MG63 (cell line): ENCODE data around the gene THBS2. TPM values are rescaled to one million over a fixed set of nuclear protein-coding genes. Genes with fewer than 3 reads are reported as not detected.
"Not testable (repeated sequence)": the region's sequence is repeated elsewhere in the genome, so short reads cannot be mapped to it uniquely, and the experiment has no call there.

ENCODE experiments used
- DNase-seq: peaks from one replicate; pipeline ENCODE4 v3.0.0-alpha.2; 2020
- H3K27me3 ChIP-seq: fragments of 250-450 bp; sonication (Bioruptor Pico); 2 replicates; pipeline ENCODE4 v1.5.1; 2020; ENCODE audit warnings: mild to moderate bottlenecking, moderate library complexity
- H3K36me3 ChIP-seq: fragments of 250-450 bp; sonication (Bioruptor Pico); 2 replicates; pipeline ENCODE4 v1.5.1; 2020; ENCODE audit warnings: mild to moderate bottlenecking, moderate library complexity
- H3K4me3 ChIP-seq: fragments of 250-450 bp; sonication (Bioruptor Pico); 2 replicates; pipeline ENCODE4 v1.5.1; 2020; ENCODE audit warnings: mild to moderate bottlenecking, moderate library complexity
- H3K9me3 ChIP-seq: fragments of 250-450 bp; sonication (Bioruptor Pico); 2 replicates; pipeline ENCODE4 v1.5.1; 2020; ENCODE audit warnings: mild to moderate bottlenecking, moderate library complexity
- total RNA-seq: library from RNA; depleted of rRNA; stranded (reverse); fragments of >200 nt; shearing (Covaris generic); gene quantifications from 2 replicates; pipeline ENCODE4 v1.2.3, GENCODE V29; 2014; ENCODE audit warnings: low replicate concordance

Gene THBS2
- total RNA-seq, 1 experiment from 2014 or later, result 194 TPM

DNA sequence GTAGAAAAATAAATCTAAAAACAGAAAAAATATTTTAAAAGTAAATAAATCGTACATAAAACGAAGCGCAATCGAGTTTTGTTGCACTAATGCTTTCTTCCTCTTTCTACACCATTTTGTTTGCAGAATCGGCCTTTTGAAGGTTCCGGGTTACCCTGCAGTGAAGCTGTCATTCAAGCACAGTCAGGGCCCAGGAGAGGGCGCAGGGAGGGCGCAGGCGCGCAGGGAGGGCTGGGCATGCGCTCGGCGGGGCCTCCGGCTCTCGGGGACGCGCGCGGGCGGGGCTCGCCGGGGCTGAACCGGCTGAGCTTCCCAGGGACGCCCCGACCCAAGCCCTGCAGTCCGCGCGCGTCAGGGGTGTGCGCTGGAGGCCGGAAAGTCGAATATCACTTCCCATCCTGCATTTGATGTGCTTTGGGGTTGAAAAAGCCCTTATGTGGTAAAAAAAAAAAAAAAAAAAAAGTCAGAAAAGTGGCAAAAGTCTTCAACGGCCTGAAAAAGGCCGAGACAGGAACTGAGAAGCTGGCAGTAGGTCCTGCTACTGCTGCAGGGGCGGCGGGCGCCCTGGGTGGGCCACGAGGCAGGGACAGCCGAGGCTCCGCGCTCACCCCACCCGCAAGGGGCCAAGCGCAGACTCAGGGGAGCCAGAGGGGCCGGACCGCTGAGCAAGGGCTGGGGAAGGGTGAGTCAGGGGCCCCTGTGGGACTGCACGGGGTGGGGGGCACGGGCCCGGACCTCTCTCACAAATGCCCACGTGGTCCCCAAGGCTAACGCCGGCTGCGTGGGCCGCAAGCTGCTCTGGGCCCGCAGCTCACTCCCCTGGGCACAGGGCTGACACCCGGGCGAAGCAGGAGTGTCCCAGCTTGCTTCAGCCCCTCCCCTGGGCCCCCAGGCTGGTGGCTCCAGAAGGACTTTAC, 40.5 kb downstream of the THBS2 start:
- Histone ChIP-seq H3K4me3 (no peak overlapping the region), H3K9me3 (peaks cover 5% of the 10 kb centered on the region), H3K36me3 (peaks cover 51% of the 10 kb centered on the region)

DNA sequence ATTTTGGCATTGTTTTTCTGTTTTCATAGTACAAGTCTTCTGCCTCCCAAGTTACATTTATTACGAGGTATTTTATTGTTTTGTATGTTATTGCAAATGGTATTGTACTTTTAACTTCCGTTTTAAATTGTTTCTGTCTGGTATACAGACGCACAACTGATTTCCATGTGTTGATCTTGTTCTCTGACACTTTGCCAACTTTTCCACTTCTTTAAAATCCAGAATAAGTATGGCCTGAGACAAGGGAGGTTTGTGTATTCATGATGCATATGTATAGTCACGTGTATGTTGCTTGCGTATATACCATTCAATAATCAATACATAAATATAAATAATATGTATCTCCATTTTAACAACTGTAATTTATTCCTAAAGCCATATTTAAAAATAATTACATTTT, 41.2 kb downstream of the THBS2 start:
- H3K27me3 ChIP-seq, result no peaks in the 10 kb centered on the region
- H3K9me3 ChIP-seq, result peaks cover 12% of the 10 kb centered on the region
- H3K4me3 ChIP-seq, result no peak overlapping the region
- no peak for DNase-seq
- peaks cover 53% of the 10 kb centered on the region for H3K36me3 ChIP-seq

More for the DNA sequence above, 40.5 kb downstream of the THBS2 start:
- DNase-seq, result peak; percentile 81
- no peaks in the 10 kb centered on the region for H3K27me3 ChIP-seq

DNA sequence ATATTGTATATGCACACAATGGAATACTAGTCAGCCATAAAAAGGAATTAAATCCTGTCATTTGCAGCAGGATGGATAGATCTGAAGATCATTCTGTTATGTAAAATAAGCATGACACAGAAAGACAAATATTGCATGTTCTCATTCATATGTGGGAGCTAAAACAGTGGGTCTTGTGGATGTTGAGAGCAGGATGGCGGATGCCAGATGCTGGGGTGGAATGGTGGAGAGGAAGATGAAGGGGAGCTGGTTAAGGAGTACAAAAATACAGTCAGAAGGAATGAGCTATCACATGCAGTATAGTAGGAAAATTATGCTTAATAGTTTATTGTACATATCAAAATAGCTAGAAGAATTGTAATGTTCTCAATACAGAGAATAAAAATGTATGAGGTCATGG, 41.8 kb downstream of the THBS2 start:
- peaks cover 17% of the 10 kb centered on the region for H3K9me3 ChIP-seq
- H3K36me3 ChIP-seq, result peaks cover 48% of the 10 kb centered on the region
- H3K4me3 ChIP-seq, result no peak overlapping the region
- no peak for DNase-seq
- H3K27me3 ChIP-seq, result no peaks in the 10 kb centered on the region

DNA sequence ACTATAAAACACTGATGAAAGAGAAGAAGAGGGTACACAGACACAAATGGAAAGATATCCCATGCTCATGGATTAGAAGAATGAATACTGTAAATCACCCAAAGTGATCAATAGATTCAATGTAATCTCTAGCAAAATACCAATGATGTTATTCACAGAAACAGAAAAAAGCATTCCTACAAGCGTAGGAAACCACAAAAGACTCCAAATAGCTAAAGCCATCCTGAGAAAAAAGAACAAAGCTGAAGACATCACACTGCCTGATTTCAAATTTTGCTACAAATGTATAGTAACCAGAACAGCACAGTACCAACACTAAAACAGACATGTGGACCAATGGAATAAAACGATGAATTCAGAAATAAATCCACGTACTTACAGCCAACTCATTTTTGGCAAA, 43.0 kb downstream of the THBS2 start:
- Histone ChIP-seq H3K9me3 (peaks cover 21% of the 10 kb centered on the region), H3K36me3 (peaks cover 36% of the 10 kb centered on the region), H3K27me3 (no peaks in the 10 kb centered on the region), H3K4me3 (no peak overlapping the region)
- DNase-seq, result no peak

DNA sequence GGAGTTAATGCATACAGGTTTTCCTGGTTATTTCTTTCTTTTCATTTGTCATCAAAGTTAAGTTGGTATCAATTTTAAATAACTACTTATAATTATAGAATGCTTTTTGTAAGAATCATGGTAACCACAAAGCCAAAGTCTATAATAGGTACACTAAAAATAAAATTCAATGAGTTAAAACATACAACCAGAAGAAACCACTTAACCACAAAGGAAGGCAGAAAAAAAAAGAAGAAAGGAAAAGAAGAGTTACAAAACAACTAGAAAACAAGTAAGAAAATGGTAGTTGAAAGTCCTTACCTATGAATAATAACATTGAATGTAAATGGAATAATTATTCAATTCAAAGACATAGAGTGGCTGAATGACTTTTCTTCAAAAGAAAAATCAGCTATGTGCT, 45.6 kb downstream of the THBS2 start:
- no peak overlapping the region for H3K4me3 ChIP-seq
- H3K36me3 ChIP-seq, result peaks cover 16% of the 10 kb centered on the region
- no peak for DNase-seq
- H3K9me3 ChIP-seq, result peaks cover 21% of the 10 kb centered on the region
- H3K27me3 ChIP-seq, result no peaks in the 10 kb centered on the region

DNA sequence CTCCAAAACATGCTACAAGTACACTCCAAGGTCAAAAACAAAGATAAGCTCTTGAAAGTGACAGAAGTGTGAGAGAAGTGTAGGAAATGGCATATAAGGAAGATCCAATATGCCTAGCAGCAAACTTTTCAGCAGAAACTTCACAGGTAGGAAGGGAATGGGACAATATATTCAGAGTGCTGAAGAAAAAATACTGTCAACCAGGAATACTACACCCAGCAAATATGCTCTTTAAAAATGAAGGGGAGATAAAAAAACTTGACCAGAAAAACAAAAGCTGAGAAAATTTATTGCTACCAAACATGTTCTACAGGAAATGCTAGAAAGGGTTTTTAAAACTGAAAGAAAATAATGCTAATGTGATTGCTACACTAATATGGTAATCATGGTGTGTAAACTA, 46.2 kb downstream of the THBS2 start:
- Histone ChIP-seq H3K36me3 (peaks cover 16% of the 10 kb centered on the region), H3K9me3 (peaks cover 21% of the 10 kb centered on the region), H3K4me3 (no peak overlapping the region), H3K27me3 (no peaks in the 10 kb centered on the region)
- DNase-seq, result no peak

DNA sequence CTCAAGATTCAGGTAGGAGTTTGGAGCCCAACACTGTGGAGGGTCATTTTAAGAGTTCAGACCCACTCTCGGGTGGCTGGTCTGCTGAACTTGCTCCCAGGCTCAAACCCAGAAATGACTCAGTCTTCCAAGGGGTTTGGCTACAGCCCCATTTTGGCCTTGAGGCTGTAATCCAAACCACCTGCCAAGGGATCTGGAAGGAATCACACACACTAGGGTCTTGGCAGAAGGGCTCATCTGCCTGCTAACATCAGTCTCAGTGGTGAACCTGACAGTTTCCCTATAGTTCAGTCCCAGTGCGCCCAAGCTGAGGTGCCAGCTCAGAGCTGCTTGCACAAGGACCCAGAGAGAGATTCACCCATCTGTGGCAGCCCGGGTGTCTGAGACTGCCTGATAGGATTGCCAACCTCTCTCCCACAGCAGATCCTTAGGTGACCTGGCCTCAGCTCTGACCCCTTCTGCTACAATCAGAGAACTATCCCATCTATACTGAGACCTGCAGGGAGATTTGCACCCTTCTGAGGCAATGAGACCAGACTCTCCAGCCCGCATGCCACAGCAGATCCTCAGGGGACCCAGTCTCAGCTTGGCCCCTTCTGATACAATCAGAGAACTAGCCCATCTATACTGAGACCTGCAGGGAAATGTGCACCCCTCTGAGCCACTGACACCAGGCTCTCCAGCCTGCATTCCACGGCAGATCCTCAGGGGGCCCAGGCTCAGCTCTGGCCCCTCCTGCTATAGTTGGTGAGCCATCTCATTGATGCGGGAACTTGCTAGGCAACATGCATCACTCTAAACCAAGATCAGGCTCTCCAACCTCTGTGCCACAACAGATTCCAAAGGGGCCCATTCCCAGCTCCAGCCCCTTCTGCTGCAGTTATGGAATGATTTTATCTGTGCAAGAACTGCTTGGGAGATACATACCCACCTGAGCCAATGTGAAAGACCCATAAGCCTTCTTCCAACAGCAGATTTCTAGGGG, 48.2 kb downstream of the THBS2 start:
- Histone ChIP-seq H3K9me3 (peaks cover 21% of the 10 kb centered on the region), H3K27me3 (no peaks in the 10 kb centered on the region), H3K4me3 (no peak overlapping the region), H3K36me3 (peaks cover 12% of the 10 kb centered on the region)
- peak; percentile 88 for DNase-seq

DNA sequence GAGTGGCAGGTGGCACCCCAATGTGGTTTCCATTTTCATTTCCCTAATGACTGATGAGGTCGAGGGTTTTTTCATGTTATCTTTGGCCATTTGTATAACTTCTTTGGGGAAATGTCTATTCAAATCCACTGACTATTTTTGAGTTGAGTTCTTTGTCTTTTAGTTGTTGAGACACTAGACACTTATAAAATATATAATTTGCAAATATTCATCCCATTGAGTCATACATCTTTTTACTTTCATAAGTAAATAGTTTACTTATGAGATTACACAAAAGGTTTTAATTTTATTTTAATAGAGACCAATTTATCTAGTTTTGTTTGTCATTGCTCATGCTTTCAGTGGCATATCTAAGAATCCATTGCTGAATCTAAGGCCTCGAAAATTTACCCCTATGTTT, 49.5 kb downstream of the THBS2 start:
- H3K27me3 ChIP-seq, result no peaks in the 10 kb centered on the region
- no peak for DNase-seq
- peaks cover 12% of the 10 kb centered on the region for H3K36me3 ChIP-seq
- H3K9me3 ChIP-seq, result peaks cover 17% of the 10 kb centered on the region
- no peak overlapping the region for H3K4me3 ChIP-seq

DNA sequence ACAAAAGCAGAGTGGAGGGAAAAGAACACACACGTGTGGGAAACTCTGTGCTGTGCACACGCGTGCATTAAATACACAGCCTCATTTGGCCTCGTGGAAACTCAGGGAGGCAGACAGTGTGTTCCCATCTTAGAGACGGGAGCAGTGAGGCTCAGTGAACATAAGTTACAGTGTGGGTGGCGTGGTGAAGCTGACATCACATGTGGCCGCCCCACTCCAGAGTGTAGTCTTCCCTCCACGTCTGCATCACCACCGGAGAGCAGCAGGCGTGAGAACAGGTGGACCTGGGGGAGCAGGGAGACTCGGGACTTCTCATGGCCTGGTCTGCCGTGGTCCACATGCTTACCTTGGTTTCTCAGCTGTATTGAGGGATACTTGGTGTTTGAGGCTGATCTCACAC, 51.7 kb downstream of the THBS2 start:
- no peak for DNase-seq
- peaks cover 4% of the 10 kb centered on the region; the same call in 1 of the 2 replicates for H3K9me3 ChIP-seq
- H3K4me3 ChIP-seq, result no peak overlapping the region
- H3K27me3 ChIP-seq, result no peaks in the 10 kb centered on the region
- H3K36me3 ChIP-seq, result no peaks in the 10 kb centered on the region

DNA sequence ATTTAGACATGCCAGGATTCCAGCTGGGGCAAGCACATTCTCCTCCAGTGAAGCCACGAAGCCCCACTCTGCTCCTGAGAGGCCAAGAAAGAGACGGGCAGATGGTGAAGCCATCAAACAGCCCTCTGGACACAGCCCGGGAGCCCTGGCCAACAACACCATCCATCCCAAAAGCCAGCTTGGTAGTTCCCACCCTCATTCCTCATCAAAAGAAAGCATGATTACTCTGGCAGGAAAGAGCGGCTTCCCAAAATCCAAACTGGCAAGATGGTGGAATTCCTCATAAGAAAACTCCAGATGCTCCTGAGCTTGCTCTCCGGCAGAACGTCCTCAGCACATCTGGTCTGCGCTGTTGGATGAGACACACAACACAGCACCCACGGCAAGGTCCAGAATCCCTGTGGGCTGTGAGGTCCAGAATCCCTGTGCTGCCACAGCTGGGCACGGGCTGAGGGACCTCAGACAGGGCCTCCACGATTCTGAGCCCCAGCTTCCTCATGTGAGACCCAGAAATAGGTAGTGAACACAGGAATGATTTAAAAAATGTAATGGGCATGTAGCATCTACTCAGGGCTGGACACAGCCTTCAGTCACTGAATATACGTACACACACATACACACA, 52.6 kb downstream of the THBS2 start:
- no peak for DNase-seq
- 0 out of 2 replicates have a peak, but pooled peaks cover 4% of the 10 kb centered on the region for H3K9me3 ChIP-seq
- H3K4me3 ChIP-seq, result no peak overlapping the region
- no peaks in the 10 kb centered on the region for H3K27me3 ChIP-seq
- no peaks in the 10 kb centered on the region for H3K36me3 ChIP-seq

DNA sequence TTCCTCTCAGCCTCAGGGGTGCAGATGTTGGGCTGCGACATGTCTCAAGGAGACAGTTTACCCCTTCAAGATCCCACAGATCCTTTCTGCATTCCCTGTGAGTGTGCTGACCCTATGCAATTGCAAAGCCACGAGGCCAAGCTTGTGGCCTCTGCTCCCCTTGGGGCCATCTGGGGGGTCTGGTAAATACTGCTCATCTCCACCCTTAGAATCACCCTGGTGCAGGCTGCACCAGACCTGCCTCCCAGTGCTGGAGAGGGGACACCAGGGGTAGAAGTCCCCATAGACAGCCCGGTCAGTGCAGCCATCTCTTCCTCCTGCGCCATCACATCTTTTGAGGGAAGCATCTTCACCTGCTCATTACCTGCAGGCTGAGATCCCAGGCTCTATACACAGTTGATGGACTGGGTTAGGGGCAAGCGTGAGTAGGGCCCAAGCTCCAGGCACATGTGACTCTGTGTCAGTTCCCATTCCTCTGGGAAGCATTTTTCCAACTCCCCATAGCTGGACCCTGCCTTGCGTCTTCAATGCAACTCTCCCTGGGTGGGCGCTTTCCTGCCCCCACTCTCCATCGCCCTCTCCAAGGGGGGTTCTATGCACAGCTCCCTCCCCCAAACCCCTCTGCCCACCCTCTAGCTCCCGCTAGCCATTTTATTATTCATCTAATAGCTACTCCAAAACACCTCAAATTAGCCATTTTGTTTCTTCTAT, 53.9 kb downstream of the THBS2 start:
- Histone ChIP-seq H3K36me3 (no peaks in the 10 kb centered on the region), H3K9me3 (peaks cover 9% of the 10 kb centered on the region; the same call in 1 of the 2 replicates), H3K4me3 (no peak overlapping the region), H3K27me3 (no peaks in the 10 kb centered on the region)
- no peak for DNase-seq

DNA sequence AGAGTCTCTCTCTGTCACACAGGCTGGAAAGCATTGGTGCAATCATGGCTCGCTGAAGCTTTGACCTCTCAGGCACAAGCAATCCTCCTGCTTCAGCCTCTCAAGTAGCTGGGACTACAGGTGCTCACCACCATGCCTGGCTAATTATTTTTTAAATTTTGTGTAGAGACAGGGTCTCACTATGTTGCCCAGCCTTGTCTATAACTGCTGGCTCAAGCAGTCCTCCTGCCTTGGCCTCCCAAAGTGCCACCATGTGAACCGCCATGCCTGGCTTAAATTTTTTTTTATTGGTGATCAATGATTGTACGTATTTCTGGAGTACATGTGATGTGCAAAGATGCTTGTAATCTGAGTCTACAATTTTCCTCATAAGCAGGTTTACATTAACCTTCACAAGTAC, 54.8 kb downstream of the THBS2 start:
- no peaks in the 10 kb centered on the region for H3K36me3 ChIP-seq
- DNase-seq, result no peak
- peaks cover 14% of the 10 kb centered on the region; the same call in 1 of the 2 replicates for H3K9me3 ChIP-seq
- H3K27me3 ChIP-seq, result no peaks in the 10 kb centered on the region
- no peak overlapping the region for H3K4me3 ChIP-seq

DNA sequence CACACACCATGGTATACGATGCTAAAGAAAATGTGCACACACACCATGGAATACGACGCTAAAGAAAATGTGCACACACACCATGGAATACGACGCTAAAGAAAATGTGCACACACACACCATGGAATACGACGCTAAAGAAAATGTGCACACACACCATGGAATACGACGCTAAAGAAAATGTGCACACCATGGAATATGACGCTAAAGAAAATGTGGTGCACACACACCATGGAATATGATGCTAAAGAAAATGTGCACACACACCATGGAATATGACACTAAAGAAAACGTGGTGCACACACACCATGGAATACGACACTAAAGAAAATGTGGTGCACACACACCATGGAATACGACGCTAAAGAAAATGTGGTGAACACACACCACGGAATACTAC, 55.7 kb downstream of the THBS2 start:
- not testable (repeated sequence) for H3K4me3 ChIP-seq, DNase-seq, H3K36me3 ChIP-seq, H3K27me3 ChIP-seq
- peaks cover 14% of the 10 kb centered on the region; the same call in 1 of the 2 replicates for H3K9me3 ChIP-seq

DNA sequence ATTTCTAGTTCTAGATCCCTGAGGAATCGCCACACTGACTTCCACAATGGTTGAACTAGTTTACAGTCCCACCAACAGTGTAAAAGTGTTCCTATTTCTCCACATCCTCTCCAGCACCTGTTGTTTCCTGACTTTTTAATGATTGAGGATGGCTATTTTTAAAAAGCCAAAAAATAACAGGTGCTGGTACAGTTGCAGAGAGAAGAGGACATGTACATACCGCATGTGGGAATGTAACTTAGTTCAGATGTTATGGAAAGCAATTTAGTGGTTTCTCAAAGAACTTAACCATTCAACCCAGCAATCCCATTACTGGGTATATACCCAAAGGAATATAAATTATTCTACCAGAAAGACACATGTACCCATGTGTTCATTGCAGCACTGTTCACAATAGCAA, 57.4 kb downstream of the THBS2 start:
- H3K4me3 ChIP-seq, H3K27me3 ChIP-seq, DNase-seq, H3K36me3 ChIP-seq: not testable (repeated sequence)
- peaks cover 18% of the 10 kb centered on the region; the same call in 1 of the 2 replicates for H3K9me3 ChIP-seq

DNA sequence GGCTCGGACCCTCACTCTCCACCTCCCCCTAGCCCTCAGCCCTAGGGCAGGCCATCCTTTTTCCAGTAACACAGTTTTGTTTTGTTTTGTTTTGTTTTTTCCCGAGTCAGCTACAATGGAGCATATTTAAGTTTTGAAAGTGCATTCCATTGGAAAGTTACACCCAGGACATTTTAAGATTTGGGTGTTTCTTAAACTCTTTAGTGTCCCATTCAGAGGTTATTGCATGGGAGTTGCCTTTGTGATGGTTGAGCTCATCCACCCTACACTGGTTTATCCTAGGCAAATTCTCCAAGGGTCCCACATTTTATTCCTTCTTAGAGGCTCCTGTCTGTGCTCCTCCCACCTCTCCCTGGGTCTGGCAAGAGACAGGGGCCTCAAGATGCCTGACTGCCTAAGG, 58.9 kb downstream of the THBS2 start:
- H3K36me3 ChIP-seq, result no peaks in the 10 kb centered on the region
- H3K9me3 ChIP-seq, result peaks cover 18% of the 10 kb centered on the region; the same call in 1 of the 2 replicates
- no peak for DNase-seq
- no peak overlapping the region for H3K4me3 ChIP-seq
- H3K27me3 ChIP-seq, result no peaks in the 10 kb centered on the region

DNA sequence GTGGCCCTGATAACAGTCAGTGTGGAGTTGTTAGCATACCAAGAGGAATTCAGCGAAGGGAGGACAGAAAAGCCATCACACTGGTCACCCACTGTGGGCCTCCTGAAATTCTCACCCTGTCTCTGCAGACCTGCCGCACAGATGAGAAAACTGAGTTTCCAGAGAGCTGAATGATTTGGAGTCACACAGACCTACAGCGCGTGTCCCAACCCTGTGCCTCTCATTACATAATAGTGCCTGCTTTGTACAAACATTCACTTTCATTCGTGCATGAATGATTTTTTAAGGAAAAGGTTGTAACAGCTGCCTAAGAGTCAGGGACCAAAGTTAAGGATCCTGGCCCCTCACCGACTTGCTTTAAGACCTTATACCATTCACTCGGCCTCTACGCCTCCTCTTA, 62.7 kb downstream of the THBS2 start:
- no peak for DNase-seq
- H3K36me3 ChIP-seq, result no peaks in the 10 kb centered on the region
- H3K4me3 ChIP-seq, result no peak overlapping the region
- H3K9me3 ChIP-seq, result peaks cover 14% of the 10 kb centered on the region; the same call in 1 of the 2 replicates
- H3K27me3 ChIP-seq, result no peaks in the 10 kb centered on the region
